Endothelial cell of umbilical vein (primary cell): ENCODE measurements around the gene KHDRBS1. TPM values are rescaled to one million over a fixed set of nuclear protein-coding genes. Genes with fewer than 3 reads are reported as not detected.

ENCODE experiments used
- BruUV-seq: library from RNA; stranded (reverse); fragments of 400-500 nt; replicated peaks from 2 replicates; lab custom pipeline; 2021; lab: Mats Ljungman, UMichigan
- CTCF ChIA-PET: fragments of 300-600, 350-600 bp; sonication (Branson Sonifier 250); formaldehyde crosslinking; loops from one replicate; lab custom pipeline; 2021; ENCODE audit warnings: antibody characterized with exemption, inconsistent platforms; lab: Charles Lee
- POLR2A ChIA-PET: fragments of 300-600, 350-600 bp; sonication (Branson Sonifier 250); formaldehyde crosslinking; loops from one replicate; lab custom pipeline; 2021; ENCODE audit warnings: antibody characterized with exemption, inconsistent platforms; lab: Charles Lee
- DNase-seq: peaks from one replicate; pipeline ENCODE4 v3.0.0-alpha.2; 2011; ENCODE audit warnings: low read depth, low spot score
- FAIRE-seq: peaks from 2 replicates; lab custom pipeline; 2011; peaks lifted over from hg19 to GRCh38; lab: Jason Lieb, UNC
- H2AFZ ChIP-seq: 2 replicates; pipeline ENCODE4 v1.6.0; 2012; ENCODE audit warnings: low read depth, low read length, control low read depth, inconsistent platforms
- H3K27ac ChIP-seq: 2 replicates; pipeline ENCODE4 v1.5.1; 2011; ENCODE audit warnings: low read depth, mild to moderate bottlenecking, control low read depth, low read length, moderate library complexity; ENCODE audit not compliant: insufficient read depth
- H3K27me3 ChIP-seq, 2 experiments: 2 replicates each; pipeline versions ENCODE4 v1.6.0 to v1.6.1; 2011; ENCODE audit warnings: low read length in 2 of 2, mixed read lengths in 1 of 2; ENCODE audit not compliant: control insufficient read depth in 2 of 2, insufficient read depth in 2 of 2
- H3K36me3 ChIP-seq, 2 experiments: 2 replicates in 1 of 2; 3 replicates in 1 of 2; pipeline ENCODE4 v1.5.1; 2011; ENCODE audit warnings: low read length in 2 of 2, mild to moderate bottlenecking in 1 of 2, moderate library complexity in 1 of 2; ENCODE audit not compliant: control insufficient read depth in 2 of 2, insufficient read depth in 2 of 2; ENCODE audit errors: extremely low read depth in 1 of 2
- H3K4me1 ChIP-seq: 3 replicates; pipeline ENCODE4 v1.5.1; 2011; ENCODE audit warnings: mild to moderate bottlenecking, low read length; ENCODE audit not compliant: control insufficient read depth, insufficient read depth; ENCODE audit errors: extremely low read depth
- H3K4me2 ChIP-seq: 2 replicates; pipeline ENCODE4 v1.6.1; 2011; ENCODE audit warnings: low read length, control low read depth, mixed read lengths; ENCODE audit not compliant: insufficient read depth
- H3K4me3 ChIP-seq, 3 experiments: fragments of 200-600 bp in 1 of 3; sonication (generic), shearing (Covaris generic) in 1 of 3; replicated peaks in 1 of 3; 2 replicates each; pipeline ENCODE4 v1.5.1; 2011 to 2016; ENCODE audit warnings: control low read depth in 3 of 3, low read length in 3 of 3, mild to moderate bottlenecking in 2 of 3, inconsistent platforms in 1 of 3, low read depth in 1 of 3, moderate library complexity in 1 of 3; ENCODE audit not compliant: insufficient read depth in 1 of 3
- H3K79me2 ChIP-seq: 2 replicates; pipeline ENCODE4 v1.6.0; 2012; ENCODE audit warnings: low read length, inconsistent platforms; ENCODE audit not compliant: control insufficient read depth, insufficient read depth
- H3K9ac ChIP-seq: replicated peaks from 2 replicates; pipeline ENCODE3; 2011; ENCODE audit warnings: low read length, control low read depth; ENCODE audit not compliant: insufficient read depth; ENCODE audit errors: extremely low read depth
- H3K9me1 ChIP-seq: replicated peaks from 3 replicates; pipeline ENCODE4 v1.6.0; 2011; ENCODE audit warnings: mild to moderate bottlenecking, low read length; ENCODE audit not compliant: control insufficient read depth, insufficient read depth; ENCODE audit errors: extremely low read depth
- H3K9me3 ChIP-seq: replicated peaks from 2 replicates; pipeline ENCODE4 v1.5.1; 2012; ENCODE audit warnings: low read length, inconsistent platforms; ENCODE audit not compliant: control insufficient read depth, insufficient read depth
- H4K20me1 ChIP-seq: replicated peaks from 2 replicates; pipeline ENCODE3; 2011; ENCODE audit warnings: mild to moderate bottlenecking, low read length; ENCODE audit not compliant: control insufficient read depth, insufficient read depth; ENCODE audit errors: extremely low read depth
- EZH2 ChIP-seq: IDR thresholded peaks from 2 replicates; pipeline ENCODE4 v1.6.1; 2012; ENCODE audit warnings: borderline replicate concordance, low read depth, mild to moderate bottlenecking, moderate library complexity, low read length, inconsistent platforms; ENCODE audit not compliant: severe bottlenecking
- FOS ChIP-seq: IDR thresholded peaks from 2 replicates; pipeline ENCODE4 v1.6.1; 2011; ENCODE audit warnings: mild to moderate bottlenecking, low read length, moderate library complexity, borderline replicate concordance; ENCODE audit not compliant: insufficient read depth
- GATA2 ChIP-seq: IDR thresholded peaks from 2 replicates; pipeline ENCODE4 v1.7.0; 2011; ENCODE audit warnings: low read depth, mild to moderate bottlenecking, moderate library complexity, mixed read lengths, low read length; ENCODE audit not compliant: insufficient read length, insufficient read depth
- JUN ChIP-seq: IDR thresholded peaks from 2 replicates; pipeline ENCODE4 v1.6.1; 2011; ENCODE audit warnings: borderline replicate concordance, low read depth; ENCODE audit not compliant: insufficient read length, insufficient read depth
- MYC ChIP-seq: IDR thresholded peaks from one replicate; pipeline ENCODE4 v1.6.1; 2011; ENCODE audit warnings: mild to moderate bottlenecking, low read depth, low read length
- POLR2A ChIP-seq: IDR thresholded peaks from 2 replicates; pipeline ENCODE4 v1.6.1; 2012; ENCODE audit warnings: low read depth, mild to moderate bottlenecking, control low read depth, low read length
- POLR2AphosphoS5 ChIP-seq: IDR thresholded peaks from 2 replicates; pipeline ENCODE4 v1.6.1; 2012; ENCODE audit warnings: low read depth, mild to moderate bottlenecking, control low read depth, low read length, moderate library complexity; ENCODE audit not compliant: insufficient read depth
- dilution Hi-C: fragments of 300-500 bp; cut with MboI; formaldehyde crosslinking; loops from one replicate; pipeline ENCODE4 v1.15.0; 2019; ENCODE audit warnings: low sequenced_read_pairs; ENCODE audit not compliant: extremely low pct_ligation_motif_present
- intact Hi-C: fragments of 100-400 bp; cut with micrococcal nuclease; formaldehyde crosslinking; loops from one replicate; pipeline ENCODE4 v1.10.0; 2022
- polyA plus RNA-seq, 4 experiments: library from polyadenylated mRNA; depleted of rRNA in 3 of 4; stranded (reverse) in 3 of 4; unstranded in 1 of 4; fragments of >200 nt; gene quantifications; 2 replicates each; pipeline versions ENCODE4 v1.2.1 to v1.2.3, GENCODE V29; 2011 to 2012; ENCODE audit warnings: missing spikeins in 1 of 4
- total RNA-seq: library from RNA; stranded (reverse); gene quantifications from 2 replicates; pipeline ENCODE4 v1.2.3, GENCODE V29; 2021
- TF ChIP-seq, protein P1 (sequence below), 2 donors: IDR thresholded peaks; 1 replicate in 1 of 2; 2 replicates in 1 of 2; pipeline ENCODE4 v1.5.1; 2011; ENCODE audit warnings: low read length in 2 of 2, mild to moderate bottlenecking in 2 of 2, moderate library complexity in 2 of 2, control low read depth in 1 of 2, inconsistent platforms in 1 of 2, low read depth in 1 of 2; ENCODE audit not compliant: insufficient read depth in 1 of 2; ENCODE audit errors: extremely low read depth in 1 of 2
- TF ChIP-seq, protein P2 (sequence below): IDR thresholded peaks from 2 replicates; pipeline ENCODE4 v1.6.1; 2011; ENCODE audit not compliant: insufficient read depth, insufficient read length

Gene KHDRBS1
- total and polyA plus RNA-seq, 2 donors (not counting 3 experiments of a cell fraction or from before 2014, with no cell fraction given), result 43.4 to 194 TPM

DNA sequence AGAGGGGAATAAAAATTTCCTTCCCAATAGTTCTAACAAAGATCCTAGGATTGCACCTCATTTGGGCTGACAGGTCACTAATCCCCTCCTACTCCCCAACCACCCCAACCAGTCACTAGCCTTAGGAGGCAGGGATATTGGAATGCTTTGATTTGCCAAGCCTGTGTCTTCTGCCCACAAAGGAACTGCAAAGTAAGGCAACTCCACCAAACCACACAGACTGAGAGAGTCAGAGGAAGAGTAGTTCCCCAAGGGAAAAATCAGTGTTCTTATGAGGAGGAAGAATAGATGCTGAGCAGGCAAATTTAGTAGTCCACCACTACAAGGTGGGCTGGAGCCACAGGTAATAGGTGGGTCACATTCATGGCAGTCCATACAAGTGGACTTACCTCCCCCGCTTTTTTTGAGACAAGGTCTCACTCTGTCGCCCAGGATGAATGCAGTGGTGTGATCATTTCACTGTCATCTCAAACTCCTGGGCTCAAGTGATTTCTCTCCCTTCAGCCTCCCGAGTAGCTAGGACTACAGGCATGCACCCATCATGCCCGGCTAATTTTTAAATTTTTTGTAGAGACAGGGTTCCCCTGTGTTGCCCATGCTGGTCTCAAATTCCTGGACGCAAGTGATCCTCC is 55.4 kb downstream of the KHDRBS1 start:
- no peak overlapping the region for H3K27ac ChIP-seq
- intact Hi-C loops (no loop called here), dilution Hi-C loops (no loop called here)
- no peaks in the 10 kb centered on the region for H4K20me1 ChIP-seq
- peaks cover 34% of the 10 kb centered on the region for H3K4me1 ChIP-seq
- H3K36me3 ChIP-seq, result peaks cover 0 to 1% of the 10 kb centered on the region in 2 experiments
- no peaks in the 10 kb centered on the region for H3K27me3 ChIP-seq
- H3K9me3 ChIP-seq, result no peaks in the 10 kb centered on the region
- ChIA-PET POLR2A (no interaction called here), CTCF (no interaction called here)
- TF ChIP-seq POLR2AphosphoS5 (no peak), MYC (no peak), FOS (no peak), POLR2A (no peak), GATA2 (no peak), JUN (no peak), EZH2 (no peak)
- TF ChIP-seq, protein P1, sequence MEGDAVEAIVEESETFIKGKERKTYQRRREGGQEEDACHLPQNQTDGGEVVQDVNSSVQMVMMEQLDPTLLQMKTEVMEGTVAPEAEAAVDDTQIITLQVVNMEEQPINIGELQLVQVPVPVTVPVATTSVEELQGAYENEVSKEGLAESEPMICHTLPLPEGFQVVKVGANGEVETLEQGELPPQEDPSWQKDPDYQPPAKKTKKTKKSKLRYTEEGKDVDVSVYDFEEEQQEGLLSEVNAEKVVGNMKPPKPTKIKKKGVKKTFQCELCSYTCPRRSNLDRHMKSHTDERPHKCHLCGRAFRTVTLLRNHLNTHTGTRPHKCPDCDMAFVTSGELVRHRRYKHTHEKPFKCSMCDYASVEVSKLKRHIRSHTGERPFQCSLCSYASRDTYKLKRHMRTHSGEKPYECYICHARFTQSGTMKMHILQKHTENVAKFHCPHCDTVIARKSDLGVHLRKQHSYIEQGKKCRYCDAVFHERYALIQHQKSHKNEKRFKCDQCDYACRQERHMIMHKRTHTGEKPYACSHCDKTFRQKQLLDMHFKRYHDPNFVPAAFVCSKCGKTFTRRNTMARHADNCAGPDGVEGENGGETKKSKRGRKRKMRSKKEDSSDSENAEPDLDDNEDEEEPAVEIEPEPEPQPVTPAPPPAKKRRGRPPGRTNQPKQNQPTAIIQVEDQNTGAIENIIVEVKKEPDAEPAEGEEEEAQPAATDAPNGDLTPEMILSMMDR (IDR thresholded peaks at IDR 0.05; ENCODE audit: extremely low read depth in 1 of 2, insufficient read depth in 1 of 2, low read depth in 1 of 2, low read length in 2 of 2), result no peak
- TF ChIP-seq, protein P2, sequence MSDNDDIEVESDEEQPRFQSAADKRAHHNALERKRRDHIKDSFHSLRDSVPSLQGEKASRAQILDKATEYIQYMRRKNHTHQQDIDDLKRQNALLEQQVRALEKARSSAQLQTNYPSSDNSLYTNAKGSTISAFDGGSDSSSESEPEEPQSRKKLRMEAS, result no peak
- peak; percentile 13 for DNase-seq
- no peak overlapping the region for H3K4me3 ChIP-seq
- no peak for FAIRE-seq
- H2AFZ ChIP-seq, result no peak overlapping the region
- H3K4me2 ChIP-seq, result no peak overlapping the region
- no TSS peak for BruUV-seq
- no peak overlapping the region for H3K9ac ChIP-seq
- H3K9me1 ChIP-seq, result no peaks in the 10 kb centered on the region
- peaks cover 8% of the 10 kb centered on the region for H3K79me2 ChIP-seq
